ENCODE measurements around the gene NIPAL3.

The NIPAL3 gene

GRCh38 chr1:24390924-24391782, 24.4 kb upstream of the NIPAL3 start:
- no peak for TF ChIP-seq BACH2 (CRISPR knock-in tag; IDR thresholded peaks at IDR 0.05; ENCODE audit: borderline replicate concordance)
- no peak for TF ChIP-seq CSDC2 (CRISPR knock-in tag; IDR thresholded peaks at IDR 0.05)
- TF ChIP-seq TOX (CRISPR knock-in tag; IDR thresholded peaks at IDR 0.05; ENCODE audit: borderline replicate concordance): no peak
- no peak for TF ChIP-seq RARB (CRISPR knock-in tag; IDR thresholded peaks at IDR 0.05)
- no peak for TF ChIP-seq PPARA (CRISPR knock-in tag; IDR thresholded peaks at IDR 0.05; ENCODE audit: borderline replicate concordance)
- TF ChIP-seq ZFP3 (CRISPR knock-in tag; IDR thresholded peaks at IDR 0.05): no peak
- TF ChIP-seq ARNTL (CRISPR knock-in tag; IDR thresholded peaks at IDR 0.05; ENCODE audit: borderline replicate concordance, low read depth): no peak
- TF ChIP-seq ISL1 (CRISPR knock-in tag; IDR thresholded peaks at IDR 0.05): no peak
- TF ChIP-seq ESRRG (CRISPR knock-in tag; IDR thresholded peaks at IDR 0.05): no peak
- TF ChIP-seq PATZ1 (CRISPR knock-in tag; IDR thresholded peaks at IDR 0.05; ENCODE audit: borderline replicate concordance): no peak
- TF ChIP-seq SNAI2 (CRISPR knock-in tag; IDR thresholded peaks at IDR 0.05): no peak
- no peak for TF ChIP-seq ZNF70 (CRISPR knock-in tag; IDR thresholded peaks at IDR 0.05)
- ATAC-seq: peak; percentile 91

- peak; percentile 90 for ATAC-seq
- TF ChIP-seq ZFP3 (CRISPR knock-in tag; IDR thresholded peaks at IDR 0.05) (no peak), ZFP30 (CRISPR knock-in tag; IDR thresholded peaks at IDR 0.05) (no peak), ESRRG (CRISPR knock-in tag; IDR thresholded peaks at IDR 0.05) (no peak), ZNF70 (CRISPR knock-in tag; IDR thresholded peaks at IDR 0.05) (no peak), ZNF565 (CRISPR knock-in tag; conservative IDR thresholded peaks at IDR 0.05; ENCODE audit: low read depth) (no peak), ARNTL (CRISPR knock-in tag; IDR thresholded peaks at IDR 0.05; ENCODE audit: borderline replicate concordance, low read depth) (no peak), SNAI2 (CRISPR knock-in tag; IDR thresholded peaks at IDR 0.05) (no peak), CSDC2 (CRISPR knock-in tag; IDR thresholded peaks at IDR 0.05) (no peak)
- TF ChIP-seq, protein P1, sequence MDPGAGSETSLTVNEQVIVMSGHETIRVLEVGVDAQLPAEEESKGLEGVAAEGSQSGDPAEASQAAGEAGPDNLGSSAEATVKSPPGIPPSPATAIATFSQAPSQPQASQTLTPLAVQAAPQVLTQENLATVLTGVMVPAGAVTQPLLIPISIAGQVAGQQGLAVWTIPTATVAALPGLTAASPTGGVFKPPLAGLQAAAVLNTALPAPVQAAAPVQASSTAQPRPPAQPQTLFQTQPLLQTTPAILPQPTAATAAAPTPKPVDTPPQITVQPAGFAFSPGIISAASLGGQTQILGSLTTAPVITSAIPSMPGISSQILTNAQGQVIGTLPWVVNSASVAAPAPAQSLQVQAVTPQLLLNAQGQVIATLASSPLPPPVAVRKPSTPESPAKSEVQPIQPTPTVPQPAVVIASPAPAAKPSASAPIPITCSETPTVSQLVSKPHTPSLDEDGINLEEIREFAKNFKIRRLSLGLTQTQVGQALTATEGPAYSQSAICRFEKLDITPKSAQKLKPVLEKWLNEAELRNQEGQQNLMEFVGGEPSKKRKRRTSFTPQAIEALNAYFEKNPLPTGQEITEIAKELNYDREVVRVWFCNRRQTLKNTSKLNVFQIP (CRISPR knock-in tag; IDR thresholded peaks at IDR 0.05; ENCODE audit: borderline replicate concordance, low read depth): no peak
Measured at GRCh38 chr1:24391882-24392603, 23.6 kb upstream of the NIPAL3 start.

- TF ChIP-seq, protein P2, sequence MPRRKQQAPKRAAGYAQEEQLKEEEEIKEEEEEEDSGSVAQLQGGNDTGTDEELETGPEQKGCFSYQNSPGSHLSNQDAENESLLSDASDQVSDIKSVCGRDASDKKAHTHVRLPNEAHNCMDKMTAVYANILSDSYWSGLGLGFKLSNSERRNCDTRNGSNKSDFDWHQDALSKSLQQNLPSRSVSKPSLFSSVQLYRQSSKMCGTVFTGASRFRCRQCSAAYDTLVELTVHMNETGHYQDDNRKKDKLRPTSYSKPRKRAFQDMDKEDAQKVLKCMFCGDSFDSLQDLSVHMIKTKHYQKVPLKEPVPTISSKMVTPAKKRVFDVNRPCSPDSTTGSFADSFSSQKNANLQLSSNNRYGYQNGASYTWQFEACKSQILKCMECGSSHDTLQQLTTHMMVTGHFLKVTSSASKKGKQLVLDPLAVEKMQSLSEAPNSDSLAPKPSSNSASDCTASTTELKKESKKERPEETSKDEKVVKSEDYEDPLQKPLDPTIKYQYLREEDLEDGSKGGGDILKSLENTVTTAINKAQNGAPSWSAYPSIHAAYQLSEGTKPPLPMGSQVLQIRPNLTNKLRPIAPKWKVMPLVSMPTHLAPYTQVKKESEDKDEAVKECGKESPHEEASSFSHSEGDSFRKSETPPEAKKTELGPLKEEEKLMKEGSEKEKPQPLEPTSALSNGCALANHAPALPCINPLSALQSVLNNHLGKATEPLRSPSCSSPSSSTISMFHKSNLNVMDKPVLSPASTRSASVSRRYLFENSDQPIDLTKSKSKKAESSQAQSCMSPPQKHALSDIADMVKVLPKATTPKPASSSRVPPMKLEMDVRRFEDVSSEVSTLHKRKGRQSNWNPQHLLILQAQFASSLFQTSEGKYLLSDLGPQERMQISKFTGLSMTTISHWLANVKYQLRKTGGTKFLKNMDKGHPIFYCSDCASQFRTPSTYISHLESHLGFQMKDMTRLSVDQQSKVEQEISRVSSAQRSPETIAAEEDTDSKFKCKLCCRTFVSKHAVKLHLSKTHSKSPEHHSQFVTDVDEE (CRISPR knock-in tag; IDR thresholded peaks at IDR 0.05): no peak
- TF ChIP-seq ARNTL (CRISPR knock-in tag; IDR thresholded peaks at IDR 0.05; ENCODE audit: borderline replicate concordance, low read depth) (no peak), RARB (CRISPR knock-in tag; IDR thresholded peaks at IDR 0.05) (no peak), ZNF70 (CRISPR knock-in tag; IDR thresholded peaks at IDR 0.05) (no peak), ZFP3 (CRISPR knock-in tag; IDR thresholded peaks at IDR 0.05) (no peak), TOX (CRISPR knock-in tag; IDR thresholded peaks at IDR 0.05; ENCODE audit: borderline replicate concordance) (no peak), BACH2 (CRISPR knock-in tag; IDR thresholded peaks at IDR 0.05; ENCODE audit: borderline replicate concordance) (no peak), ZFP30 (CRISPR knock-in tag; IDR thresholded peaks at IDR 0.05) (no peak), TCF4 (CRISPR knock-in tag; IDR thresholded peaks at IDR 0.05; ENCODE audit: borderline replicate concordance) (no peak), ESRRG (CRISPR knock-in tag; IDR thresholded peaks at IDR 0.05) (no peak), ZNF565 (CRISPR knock-in tag; conservative IDR thresholded peaks at IDR 0.05; ENCODE audit: low read depth) (no peak), OSR1 (CRISPR knock-in tag; IDR thresholded peaks at IDR 0.05) (no peak), GLIS3 (CRISPR knock-in tag; IDR thresholded peaks at IDR 0.05) (no peak), PPARA (CRISPR knock-in tag; IDR thresholded peaks at IDR 0.05; ENCODE audit: borderline replicate concordance) (no peak)
- TF ChIP-seq, protein P3, sequence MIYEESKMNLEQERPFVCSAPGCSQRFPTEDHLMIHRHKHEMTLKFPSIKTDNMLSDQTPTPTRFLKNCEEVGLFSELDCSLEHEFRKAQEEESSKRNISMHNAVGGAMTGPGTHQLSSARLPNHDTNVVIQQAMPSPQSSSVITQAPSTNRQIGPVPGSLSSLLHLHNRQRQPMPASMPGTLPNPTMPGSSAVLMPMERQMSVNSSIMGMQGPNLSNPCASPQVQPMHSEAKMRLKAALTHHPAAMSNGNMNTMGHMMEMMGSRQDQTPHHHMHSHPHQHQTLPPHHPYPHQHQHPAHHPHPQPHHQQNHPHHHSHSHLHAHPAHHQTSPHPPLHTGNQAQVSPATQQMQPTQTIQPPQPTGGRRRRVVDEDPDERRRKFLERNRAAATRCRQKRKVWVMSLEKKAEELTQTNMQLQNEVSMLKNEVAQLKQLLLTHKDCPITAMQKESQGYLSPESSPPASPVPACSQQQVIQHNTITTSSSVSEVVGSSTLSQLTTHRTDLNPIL (CRISPR knock-in tag; IDR thresholded peaks at IDR 0.05; ENCODE audit: low read depth): no peak
- ATAC-seq: no peak
Measured at GRCh38 chr1:24392604-24392946, 23.0 kb upstream of the NIPAL3 start.
